HCT116 (cell line): ENCODE results near the gene C6orf132. TPM values are rescaled to one million over a fixed set of nuclear protein-coding genes. Genes with fewer than 3 reads are reported as not detected.
A peak's percentile ranks its signal among the peaks of the same experiment; 100 is the strongest.

Experiments used
- ATAC-seq: fragments of 200-7000 bp; cut with Tn5 transposase; 2 replicates; pipeline ENCODE4 v1.9.1; 2020; ENCODE audit warnings: mild to moderate bottlenecking, moderate library complexity
- BruUV-seq: library from RNA; stranded (reverse); fragments of 400-500 nt; replicated peaks from 2 replicates; lab custom pipeline; 2021; lab: Mats Ljungman, UMichigan
- CTCF ChIA-PET: fragments of 300-600 bp; sonication (Branson Sonifier 250); formaldehyde crosslinking; loops from one replicate; lab custom pipeline; 2021; ENCODE audit warnings: antibody characterized with exemption; lab: Charles Lee
- POLR2A ChIA-PET: fragments of 300-600, 350-600 bp; sonication (Branson Sonifier 250); formaldehyde crosslinking; loops from one replicate; lab custom pipeline; 2021; ENCODE audit warnings: antibody characterized with exemption; lab: Charles Lee
- RAD21 ChIA-PET, 2 experiments: fragments of 300-600 bp; sonication (Branson Sonifier 250); formaldehyde crosslinking; loops; one replicate each; lab custom pipeline; 2023; ENCODE audit warnings: low total read pairs in 2 of 2; ENCODE audit not compliant: uncharacterized antibody in 2 of 2, unreplicated experiment in 2 of 2, low non-redundant PET in 1 of 2; lab: Charles Lee
- DNase-seq: peaks from one replicate; pipeline ENCODE4 v3.0.0-alpha.2; 2010; ENCODE audit warnings: low read depth, low spot score
- H2AFZ ChIP-seq: fragments of 200-600 bp; shearing (Covaris generic), sonication (generic); 2 replicates; pipeline ENCODE4 v1.6.1; 2017; ENCODE audit warnings: low read depth, mixed run types, mixed read lengths, antibody characterized with exemption, low read length; ENCODE audit not compliant: poor library complexity, severe bottlenecking
- H3K27ac ChIP-seq: 2 replicates; pipeline ENCODE4 v1.5.1; 2012; ENCODE audit warnings: low read depth, low read length
- H3K27me3 ChIP-seq: fragments of 200-600 bp; sonication (generic); 2 replicates; pipeline ENCODE4 v1.6.1; 2016; ENCODE audit warnings: mixed run types, low read length, mixed read lengths; ENCODE audit not compliant: insufficient read depth
- H3K36me3 ChIP-seq, 2 experiments: fragments of 200-500 bp in 1 of 2; fragments of 200-600 bp in 1 of 2; sonication (Bioruptor generic) in 1 of 2; sonication (generic) in 1 of 2; 2 replicates each; pipeline versions ENCODE4 v1.5.1 to v1.6.1; 2014 to 2016; ENCODE audit warnings: low read length in 2 of 2, inconsistent platforms in 1 of 2, mixed read lengths in 1 of 2, mixed run types in 1 of 2; ENCODE audit not compliant: insufficient read depth in 2 of 2, control insufficient read depth in 1 of 2
- H3K4me1 ChIP-seq, 2 experiments: fragments of 200-600 bp in 1 of 2; sonication (generic) in 1 of 2; 2 replicates each; pipeline versions ENCODE4 v1.5.1 to v1.6.1; 2012 to 2017; ENCODE audit warnings: low read length in 2 of 2, inconsistent platforms in 1 of 2, mild to moderate bottlenecking in 1 of 2, mixed read lengths in 1 of 2, mixed run types in 1 of 2, moderate library complexity in 1 of 2; ENCODE audit not compliant: insufficient read depth in 2 of 2, control insufficient read depth in 1 of 2
- H3K4me2 ChIP-seq: fragments of 200-600 bp; sonication (generic); 2 replicates; pipeline ENCODE4 v1.6.1; 2017; ENCODE audit warnings: mixed run types, low read length, mixed read lengths
- H3K4me3 ChIP-seq, 2 experiments: fragments of 200-600 bp in 1 of 2; sonication (generic) in 1 of 2; replicated peaks in 1 of 2; 2 replicates each; pipeline ENCODE4 v1.5.1; 2011 to 2016; ENCODE audit warnings: low read length in 2 of 2, control low read depth in 1 of 2, low read depth in 1 of 2, mild to moderate bottlenecking in 1 of 2, mixed read lengths in 1 of 2, mixed run types in 1 of 2
- H3K79me2 ChIP-seq: fragments of 200-600 bp; sonication (generic); 2 replicates; pipeline ENCODE4 v1.6.1; 2017; ENCODE audit warnings: mild to moderate bottlenecking, mixed run types, low read length, moderate library complexity, mixed read lengths; ENCODE audit not compliant: insufficient read depth
- H3K9ac ChIP-seq: fragments of 200-600 bp; sonication (generic); 2 replicates; pipeline ENCODE4 v1.6.1; 2016; ENCODE audit warnings: low read length, mixed read lengths
- H3K9me2 ChIP-seq: fragments of 200-600 bp; sonication (generic), shearing (Covaris generic); 2 replicates; pipeline ENCODE4 v1.6.1; 2017; ENCODE audit warnings: mixed run types, mild to moderate bottlenecking, moderate library complexity; ENCODE audit not compliant: insufficient read depth
- H3K9me3 ChIP-seq, 2 experiments: fragments of 200-500 bp in 1 of 2; fragments of 200-600 bp in 1 of 2; sonication (Bioruptor generic) in 1 of 2; sonication (generic) in 1 of 2; 2 replicates each; pipeline ENCODE4 v1.6.1; 2014 to 2017; ENCODE audit warnings: low read length in 2 of 2, mixed read lengths in 2 of 2, inconsistent platforms in 1 of 2, low read depth in 1 of 2, mild to moderate bottlenecking in 1 of 2, mixed run types in 1 of 2, moderate library complexity in 1 of 2; ENCODE audit not compliant: control insufficient read depth in 1 of 2, insufficient read depth in 1 of 2
- H4K20me1 ChIP-seq: fragments of 200-600 bp; sonication (generic), shearing (Covaris generic); 2 replicates; pipeline ENCODE4 v1.6.1; 2017; ENCODE audit warnings: mixed run types, mild to moderate bottlenecking, moderate library complexity; ENCODE audit not compliant: insufficient read depth
- CEBPB ChIP-seq: IDR thresholded peaks from 2 replicates; pipeline ENCODE4 v1.6.1; 2012; ENCODE audit warnings: low read depth
- ELF1 ChIP-seq: IDR thresholded peaks from 2 replicates; pipeline ENCODE4 v1.6.1; 2012; ENCODE audit warnings: low read depth, borderline replicate concordance
- EZH2 ChIP-seq: fragments of 200-600 bp; sonication (generic); IDR thresholded peaks from 2 replicates; pipeline ENCODE4 v1.6.1; 2017; ENCODE audit warnings: antibody characterized with exemption, mixed run types
- MAX ChIP-seq: IDR thresholded peaks from 2 replicates; pipeline ENCODE4 v1.6.1; 2012
- POLR2AphosphoS5 ChIP-seq: IDR thresholded peaks from 2 replicates; pipeline ENCODE4 v1.6.1; 2011; ENCODE audit warnings: mild to moderate bottlenecking, low read depth, low read length, moderate library complexity
- SRF ChIP-seq: IDR thresholded peaks from 2 replicates; pipeline ENCODE4 v1.6.1; 2012; ENCODE audit warnings: low read depth
- TCF7L2 ChIP-seq: IDR thresholded peaks from 2 replicates; pipeline ENCODE4 v1.7.0; 2011; ENCODE audit warnings: borderline replicate concordance, inconsistent platforms; ENCODE audit not compliant: insufficient read depth, insufficient read length; ENCODE audit errors: extremely low read depth
- YY1 ChIP-seq: IDR thresholded peaks from 2 replicates; pipeline ENCODE4 v1.6.1; 2011; ENCODE audit warnings: low read length, low read depth, moderate library complexity, mild to moderate bottlenecking; ENCODE audit not compliant: insufficient replicate concordance; ENCODE audit errors: extremely low read depth
- ZFX ChIP-seq: fragments of 450-650 bp; IDR thresholded peaks from 2 replicates; pipeline ENCODE4 v1.6.1; 2017
- intact Hi-C: fragments of 100-400 bp; cut with micrococcal nuclease; formaldehyde crosslinking; loops from 2 replicates; pipeline ENCODE4 v1.10.0; 2022
- total RNA-seq: library from RNA; stranded (reverse); gene quantifications from one replicate; pipeline ENCODE4 v1.2.1, GENCODE V29; 2021; ENCODE audit not compliant: unreplicated experiment

Gene C6orf132
- total RNA-seq, 1 experiment from 2014 or later = 18.9 TPM

GRCh38 chr6:42099340-42100028, 42.9 kb downstream of the C6orf132 start:
- H3K36me3 ChIP-seq = 0 out of 4 replicates have a peak, but pooled peaks cover 0 to 3% of the 10 kb centered on the region in 2 experiments
- peaks cover 40 to 78% of the 10 kb centered on the region in 2 experiments for H3K4me1 ChIP-seq
- no TSS peak for BruUV-seq
- RAD21 ChIA-PET = interaction anchor here in 1 of 2 experiments (0.6 to 1.1 kb wide), 3 partner anchors 14 to 96 kb away, joined by 3 to 4 read pairs (median 3); no protein-coding TSS in a partner anchor
- H4K20me1 ChIP-seq = no peaks in the 10 kb centered on the region
- intact Hi-C loops = loop anchor here (5.0 kb wide), 1 partner anchor 43 kb away; the partner anchor contains the start of gene C6orf132
- H3K9ac ChIP-seq = peak overlapping the region; percentile 49
- TF ChIP-seq SRF (no peak), POLR2AphosphoS5 (peak; percentile 36), TCF7L2 (no peak), CEBPB (no peak), YY1 (peak; percentile 4), ZFX (no peak), MAX (no peak), EZH2 (no peak), ELF1 (no peak)
- POLR2A ChIA-PET = interaction anchor here (0.9 to 1.3 kb wide), 3 partner anchors 10 to 43 kb away, joined by 3 to 4 read pairs (median 4); partner anchors contain the start of gene C6orf132
- no peak for DNase-seq
- CTCF ChIA-PET = interaction anchor here (0.7 to 1.8 kb wide), 6 partner anchors 11 to 448 kb away, joined by 3 to 5 read pairs (median 3); no protein-coding TSS in a partner anchor
- peak overlapping the region; percentile 86 for H3K4me2 ChIP-seq
- peak overlapping the region; percentile 20 to 31 for H3K4me3 ChIP-seq
- peak; percentile 75 for ATAC-seq
- H3K9me2 ChIP-seq = no peaks in the 10 kb centered on the region
- H3K9me3 ChIP-seq = no peaks in the 10 kb centered on the region
- peak overlapping the region; percentile 85 for H3K27ac ChIP-seq
- no peaks in the 10 kb centered on the region for H3K27me3 ChIP-seq
- no peaks in the 10 kb centered on the region for H3K79me2 ChIP-seq
- H2AFZ ChIP-seq = no peak overlapping the region
